ENCODE results near the gene NAT14.

NAT14 gene

DNA sequence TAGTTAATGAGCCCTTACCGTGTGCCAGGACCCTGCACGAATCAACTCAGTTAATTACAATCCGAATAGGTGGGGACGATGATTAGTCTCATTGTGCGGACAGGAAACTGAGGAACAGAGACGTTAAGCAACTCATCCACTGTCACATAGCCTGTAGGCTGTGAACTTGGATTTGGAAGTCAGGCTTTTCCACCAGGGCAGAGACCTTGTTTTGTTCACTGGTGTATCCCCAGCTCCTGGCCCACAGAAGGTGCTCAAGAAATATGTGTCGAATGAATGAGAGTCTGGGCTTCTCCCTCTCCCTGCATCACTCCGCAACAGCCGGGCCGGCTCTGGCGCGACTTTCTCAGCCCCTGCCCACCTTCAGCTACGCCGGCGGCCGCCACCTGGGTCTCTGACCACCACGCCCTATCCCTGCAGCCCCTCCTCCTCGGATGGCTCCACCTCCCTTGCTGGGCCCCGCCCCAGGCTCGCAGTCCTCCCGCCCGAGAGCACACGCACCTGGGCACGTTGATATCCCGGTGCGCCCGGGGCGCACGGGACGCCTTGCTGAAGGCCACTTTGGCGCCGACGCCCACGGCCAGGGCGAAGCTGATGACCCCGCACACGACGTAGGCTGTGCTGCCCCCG, 43.2 kb upstream of the NAT14 start:
- Histone ChIP-seq H3K79me2 (ENCODE audit: low read length) (no peaks in the 10 kb centered on the region), H3K9me2 (replicated peaks; ENCODE audit: insufficient read depth, low read length) (no peaks in the 10 kb centered on the region), H4K20me1 (ENCODE audit: insufficient read depth, low read length) (no peaks in the 10 kb centered on the region), H3K4me3 (ENCODE audit: low read length) (no peak overlapping the region), H3K4me2 (ENCODE audit: low read depth, low read length) (no peak overlapping the region), H3K4me1 (ENCODE audit: low read length) (no peaks in the 10 kb centered on the region), H3K9ac (ENCODE audit: low read length) (no peak overlapping the region), H2AFZ (ENCODE audit: low read length) (no peak overlapping the region), H3F3A (ENCODE audit: insufficient read depth, low read length) (no peaks in the 10 kb centered on the region), H3K9me3 (replicated peaks; ENCODE audit: insufficient read depth, low read length) (no peaks in the 10 kb centered on the region), H3K27me3 (replicated peaks; ENCODE audit: insufficient read depth, low read length) (peaks cover 65% of the 10 kb centered on the region), H3K36me3 (replicated peaks; ENCODE audit: insufficient read depth, low read length) (no peaks in the 10 kb centered on the region), H3K27ac (ENCODE audit: low read length) (no peak overlapping the region)
- TF ChIP-seq EZH2phosphoT487 (IDR thresholded peaks at IDR 0.05; ENCODE audit: low read length) = no peak
- TF ChIP-seq, protein P1, sequence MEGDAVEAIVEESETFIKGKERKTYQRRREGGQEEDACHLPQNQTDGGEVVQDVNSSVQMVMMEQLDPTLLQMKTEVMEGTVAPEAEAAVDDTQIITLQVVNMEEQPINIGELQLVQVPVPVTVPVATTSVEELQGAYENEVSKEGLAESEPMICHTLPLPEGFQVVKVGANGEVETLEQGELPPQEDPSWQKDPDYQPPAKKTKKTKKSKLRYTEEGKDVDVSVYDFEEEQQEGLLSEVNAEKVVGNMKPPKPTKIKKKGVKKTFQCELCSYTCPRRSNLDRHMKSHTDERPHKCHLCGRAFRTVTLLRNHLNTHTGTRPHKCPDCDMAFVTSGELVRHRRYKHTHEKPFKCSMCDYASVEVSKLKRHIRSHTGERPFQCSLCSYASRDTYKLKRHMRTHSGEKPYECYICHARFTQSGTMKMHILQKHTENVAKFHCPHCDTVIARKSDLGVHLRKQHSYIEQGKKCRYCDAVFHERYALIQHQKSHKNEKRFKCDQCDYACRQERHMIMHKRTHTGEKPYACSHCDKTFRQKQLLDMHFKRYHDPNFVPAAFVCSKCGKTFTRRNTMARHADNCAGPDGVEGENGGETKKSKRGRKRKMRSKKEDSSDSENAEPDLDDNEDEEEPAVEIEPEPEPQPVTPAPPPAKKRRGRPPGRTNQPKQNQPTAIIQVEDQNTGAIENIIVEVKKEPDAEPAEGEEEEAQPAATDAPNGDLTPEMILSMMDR (IDR thresholded peaks at IDR 0.05; ENCODE audit: low read length) = no peak
- TF ChIP-seq EZH2 (optimal IDR thresholded peaks at IDR 0.05; ENCODE audit: low read depth, low read length) = no peak
- DNase-seq = no peak

DNA sequence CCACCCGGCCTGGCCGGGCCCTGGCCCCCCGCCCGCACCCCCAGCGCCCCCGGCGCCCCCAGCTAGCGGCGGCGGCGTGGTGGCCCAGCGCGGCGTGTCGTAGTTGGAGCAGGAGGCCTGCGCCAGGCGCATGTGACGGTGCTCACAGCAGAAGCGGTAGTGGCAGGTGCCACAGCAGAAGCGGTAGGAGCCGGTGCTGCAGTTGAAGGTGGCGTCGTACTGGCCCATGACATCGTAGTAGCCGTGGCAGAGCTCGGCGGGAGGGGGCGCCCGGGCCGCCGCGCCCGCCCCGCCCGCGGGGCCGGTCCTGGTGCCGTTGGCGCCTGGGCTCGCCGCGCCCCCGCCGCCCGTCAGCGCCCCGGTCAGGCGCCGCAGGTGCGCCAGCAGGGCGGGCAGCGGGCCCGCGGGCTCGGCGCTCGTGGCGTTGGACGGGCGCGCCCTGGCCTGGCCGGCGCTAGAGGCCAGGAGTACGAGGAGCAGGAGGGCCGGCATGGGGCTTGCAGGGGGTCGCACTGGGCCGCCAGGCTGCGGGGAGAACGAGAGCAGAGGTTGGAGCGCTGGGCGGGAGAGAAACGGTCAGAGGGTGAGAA, 42.5 kb upstream of the NAT14 start:
- Histone ChIP-seq H3K4me1 (ENCODE audit: low read length) (no peaks in the 10 kb centered on the region), H3K9ac (ENCODE audit: low read length) (no peak overlapping the region), H3K79me2 (ENCODE audit: low read length) (no peaks in the 10 kb centered on the region), H3K4me2 (ENCODE audit: low read depth, low read length) (no peak overlapping the region), H3K9me2 (replicated peaks; ENCODE audit: insufficient read depth, low read length) (no peaks in the 10 kb centered on the region), H3K27me3 (replicated peaks; ENCODE audit: insufficient read depth, low read length) (peaks cover 67% of the 10 kb centered on the region), H3F3A (ENCODE audit: insufficient read depth, low read length) (no peaks in the 10 kb centered on the region), H4K20me1 (ENCODE audit: insufficient read depth, low read length) (no peaks in the 10 kb centered on the region), H3K27ac (ENCODE audit: low read length) (no peak overlapping the region), H2AFZ (ENCODE audit: low read length) (no peak overlapping the region), H3K9me3 (replicated peaks; ENCODE audit: insufficient read depth, low read length) (no peaks in the 10 kb centered on the region), H3K4me3 (ENCODE audit: low read length) (no peak overlapping the region), H3K36me3 (replicated peaks; ENCODE audit: insufficient read depth, low read length) (no peaks in the 10 kb centered on the region)
- DNase-seq = no peak
- TF ChIP-seq EZH2 (optimal IDR thresholded peaks at IDR 0.05; ENCODE audit: low read depth, low read length) (no peak), EZH2phosphoT487 (IDR thresholded peaks at IDR 0.05; ENCODE audit: low read length) (no peak)
- TF ChIP-seq, protein P1 (IDR thresholded peaks at IDR 0.05; ENCODE audit: low read length) = no peak

DNA sequence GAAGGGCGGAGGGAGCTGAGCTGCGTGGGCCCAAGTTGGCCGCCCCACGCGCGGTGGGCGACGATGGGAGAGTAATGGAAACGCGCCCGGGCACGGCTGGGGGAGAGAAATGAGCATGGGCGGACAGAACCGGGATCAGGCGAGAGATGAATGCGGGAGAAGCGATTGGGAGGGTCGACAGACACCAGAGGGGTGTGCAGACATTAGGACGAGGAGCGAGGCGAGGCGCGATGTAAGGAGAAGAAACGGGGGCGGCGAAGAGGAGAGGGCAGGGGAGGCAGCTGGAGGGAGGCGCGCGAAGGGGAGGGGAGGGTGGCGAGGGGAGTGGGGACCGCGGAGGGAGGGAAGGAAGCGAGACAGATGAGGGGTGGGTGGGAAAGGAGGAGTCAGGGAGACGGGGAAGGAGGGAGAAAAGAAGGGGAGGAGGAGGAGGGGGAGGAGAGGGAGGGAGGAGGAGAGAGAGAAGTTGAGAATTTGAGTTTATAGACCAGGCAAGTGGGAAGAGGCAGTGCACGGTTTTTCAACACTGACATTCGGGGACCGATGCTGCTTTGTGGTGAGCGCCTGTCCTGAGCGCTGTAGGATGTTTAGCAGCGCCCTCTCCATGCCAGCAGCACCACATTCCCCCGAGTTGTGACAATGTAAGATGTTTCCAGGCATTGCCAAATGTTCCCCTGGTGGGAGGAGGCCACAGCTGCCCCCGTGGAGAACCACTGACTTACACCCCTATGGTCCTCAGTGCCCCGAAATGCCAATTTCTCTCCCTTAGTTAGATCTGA, 41.8 kb upstream of the NAT14 start, which contains the start of gene SHISA7:
TSS of gene SHISA7 (minus strand) at position 256 of the 779 bp plus-strand sequence. CDS start 437 bp downstream, outside the sequence.
- Histone ChIP-seq H3K9me3 (replicated peaks; ENCODE audit: insufficient read depth, low read length) (no peaks in the 10 kb centered on the region), H3K4me3 (ENCODE audit: low read length) (no peak within 1 kb of the TSS), H3K4me1 (ENCODE audit: low read length) (no peaks in the 10 kb centered on the region), H3K27me3 (replicated peaks; ENCODE audit: insufficient read depth, low read length) (peaks cover 69% of the 10 kb centered on the region), H3K27ac (ENCODE audit: low read length) (no peak within 1 kb of the TSS), H2AFZ (ENCODE audit: low read length) (no peak within 1 kb of the TSS), H3K36me3 (replicated peaks; ENCODE audit: insufficient read depth, low read length) (no peaks in the 10 kb centered on the region), H3K9me2 (replicated peaks; ENCODE audit: insufficient read depth, low read length) (no peaks in the 10 kb centered on the region), H3K4me2 (ENCODE audit: low read depth, low read length) (no peak within 1 kb of the TSS), H3K9ac (ENCODE audit: low read length) (no peak within 1 kb of the TSS), H3F3A (ENCODE audit: insufficient read depth, low read length) (no peaks in the 10 kb centered on the region), H4K20me1 (ENCODE audit: insufficient read depth, low read length) (no peaks in the 10 kb centered on the region), H3K79me2 (ENCODE audit: low read length) (no peaks in the 10 kb centered on the region)
- DNase-seq = no peak
- TF ChIP-seq, protein P1 (IDR thresholded peaks at IDR 0.05; ENCODE audit: low read length) = no peak
- peak; percentile 18 for TF ChIP-seq EZH2 (optimal IDR thresholded peaks at IDR 0.05; ENCODE audit: low read depth, low read length)

Measured in MM.1S (cell line).